Measurements from ENCODE around the gene TOR4A.
A peak's percentile ranks its signal among the peaks of the same experiment; 100 is the strongest.

TOR4A gene

DNA sequence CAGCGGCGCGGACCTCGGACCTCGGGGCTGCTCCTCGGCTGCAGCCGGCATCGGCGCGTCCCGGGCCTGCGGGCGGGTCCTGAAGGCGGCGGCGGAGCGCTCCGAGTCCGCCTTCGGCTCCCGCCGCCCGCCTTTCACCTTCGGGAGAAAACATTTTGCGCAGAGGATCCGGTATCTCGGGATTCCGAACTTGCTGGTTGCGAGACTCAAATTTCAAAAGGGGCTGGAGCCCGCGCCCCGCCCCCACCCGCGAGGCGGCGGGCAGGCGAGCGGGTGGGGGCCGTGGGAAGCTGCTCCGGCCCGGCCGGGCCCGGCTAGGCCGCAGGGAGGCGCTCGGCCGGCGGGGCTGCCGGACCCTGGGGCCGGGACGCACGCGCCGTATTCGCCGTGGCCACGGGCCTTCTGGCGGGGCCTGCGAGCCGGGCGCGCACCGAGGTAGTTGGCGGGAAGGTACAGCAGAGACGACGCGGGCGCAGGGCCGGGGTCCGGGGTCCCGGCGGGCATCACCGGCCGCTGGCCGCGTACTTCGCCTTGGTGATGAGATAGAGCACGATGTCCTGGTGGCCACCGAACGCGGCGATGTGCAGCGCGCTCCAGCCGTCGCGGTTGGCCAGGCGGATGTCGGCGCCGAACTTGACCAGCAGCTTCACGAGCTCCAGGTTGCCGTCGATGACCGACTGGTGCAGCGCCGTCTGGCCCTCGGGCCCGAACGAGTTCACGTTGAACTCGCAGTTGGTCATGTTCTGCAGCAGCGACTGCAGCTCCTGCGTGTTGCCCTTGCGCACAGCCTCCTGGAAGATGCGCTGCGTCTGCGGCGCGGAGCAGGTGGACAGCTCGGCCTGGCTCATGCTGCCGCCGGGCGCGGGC is 23.8 kb downstream of the TOR4A start:
- H4K91ac ChIP-seq (ENCODE audit: low read depth, low read length, poor library complexity) = peak overlapping the region; percentile 56
- peak; percentile 75 for DNase-seq (ENCODE audit: low spot score)

DNA sequence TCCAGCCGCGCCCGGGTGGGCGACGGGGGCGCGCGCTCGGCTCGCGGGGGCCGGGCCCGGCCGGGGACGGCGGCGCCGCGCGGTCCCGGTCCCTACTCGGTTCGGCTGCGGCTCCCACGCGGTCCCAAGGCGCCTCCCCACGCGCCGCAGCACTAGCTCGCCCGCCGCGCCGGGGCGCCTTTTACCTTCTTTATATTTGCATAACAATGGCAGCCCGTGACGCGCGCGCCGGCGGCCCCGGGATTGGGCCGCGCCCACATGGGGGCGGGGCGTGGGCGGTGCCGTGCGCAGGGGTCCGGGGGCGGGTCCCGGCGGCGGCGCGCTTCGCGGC is 24.6 kb downstream of the TOR4A start, which contains the start of gene NRARP:
Gene NRARP, minus strand, starts transcription at position 154 of the 331 bp plus-strand sequence. CDS start 343 bp downstream, outside the sequence.
- H3K27ac ChIP-seq (replicated peaks; ENCODE audit: low read length) = peak within 1 kb of the TSS; percentile 91
- peak within 1 kb of the TSS; percentile 95 for H3K4me2 ChIP-seq (ENCODE audit: insufficient read depth, low read length, poor library complexity, severe bottlenecking)
- H3K9me3 ChIP-seq (replicated peaks in 1 of 2; ENCODE audit: control insufficient read depth in 2 of 2, insufficient read depth in 1 of 2, low read depth in 1 of 2, low read length in 2 of 2) = no peaks in the 10 kb centered on the region
- H2BK5ac ChIP-seq (ENCODE audit: low read length) = peak within 1 kb of the TSS; percentile 98
- H3K4me3 ChIP-seq (ENCODE audit: low read length in 2 of 2) = peak within 1 kb of the TSS; percentile 93 to 95
- H3K36me3 ChIP-seq (replicated peaks in 1 of 2; ENCODE audit: control insufficient read depth in 2 of 2, insufficient read depth in 2 of 2, low read length in 2 of 2) = peaks cover 5 to 14% of the 10 kb centered on the region in 2 donors
- peak within 1 kb of the TSS; percentile 95 for H4K91ac ChIP-seq (ENCODE audit: low read depth, low read length, poor library complexity)
- H3K9ac ChIP-seq (ENCODE audit: low read depth, low read length, poor library complexity) = peak within 1 kb of the TSS; percentile 98
- H2AFZ ChIP-seq (ENCODE audit: low read length) = peak within 1 kb of the TSS; percentile 86
- peak within 1 kb of the TSS; percentile 99 for H3K18ac ChIP-seq (ENCODE audit: low read length)
- H3K4ac ChIP-seq (ENCODE audit: low read length) = peak within 1 kb of the TSS; percentile 76
- DNase-seq (ENCODE audit: low spot score) = peak; percentile 86
- WGBS, 2 donors (ENCODE audit: extremely low coverage in 2 of 2, insufficient read length in 2 of 2, insufficient replicate concordance in 1 of 2) = no CpG with 5 or more reads among the region's 60 CpGs
- H3K4me1 ChIP-seq (ENCODE audit: control insufficient read depth in 2 of 2, insufficient read depth in 1 of 2, low read depth in 1 of 2, low read length in 2 of 2) = peaks cover 54 to 59% of the 10 kb centered on the region in 2 donors
- H3K14ac ChIP-seq (ENCODE audit: low read length) = peak within 1 kb of the TSS; percentile 85
- peak within 1 kb of the TSS; percentile 100 for H2BK15ac ChIP-seq (ENCODE audit: low read length)
- peak within 1 kb of the TSS; percentile 99 for H2BK120ac ChIP-seq (ENCODE audit: low read depth, low read length)
- peak within 1 kb of the TSS; percentile 94 for H2BK12ac ChIP-seq (ENCODE audit: low read length)
- H3K23ac ChIP-seq (ENCODE audit: low read depth, low read length, poor library complexity) = peak within 1 kb of the TSS; percentile 98
- H3K79me1 ChIP-seq (ENCODE audit: low read depth, low read length) = peaks cover 6% of the 10 kb centered on the region
- peak within 1 kb of the TSS; percentile 100 for H2AK5ac ChIP-seq (ENCODE audit: low read depth, low read length)
- H3K27me3 ChIP-seq (ENCODE audit: control insufficient read depth in 3 of 3, insufficient read depth in 3 of 3, low read depth in 1 of 3, low read length in 3 of 3) = peaks cover 0 to 7% (median 3%) of the 10 kb centered on the region in 3 experiments
- peak within 1 kb of the TSS; percentile 92 for H4K8ac ChIP-seq (ENCODE audit: low read depth, low read length)

More for the DNA sequence above, 23.8 kb downstream of the TOR4A start:
- H2BK5ac ChIP-seq (ENCODE audit: low read length) = peak overlapping the region; percentile 54
- peak overlapping the region; percentile 93 to 95 for H3K4me3 ChIP-seq (ENCODE audit: low read length in 2 of 2)
- no peaks in the 10 kb centered on the region for H3K9me3 ChIP-seq (replicated peaks in 1 of 2; ENCODE audit: control insufficient read depth in 2 of 2, insufficient read depth in 1 of 2, low read depth in 1 of 2, low read length in 2 of 2)
- peak overlapping the region; percentile 98 for H3K9ac ChIP-seq (ENCODE audit: low read depth, low read length, poor library complexity)
- H3K4me2 ChIP-seq (ENCODE audit: insufficient read depth, low read length, poor library complexity, severe bottlenecking) = peak overlapping the region; percentile 95
- no peak overlapping the region for H2BK12ac ChIP-seq (ENCODE audit: low read length)
- peaks cover 5 to 14% of the 10 kb centered on the region in 2 donors for H3K36me3 ChIP-seq (replicated peaks in 1 of 2; ENCODE audit: control insufficient read depth in 2 of 2, insufficient read depth in 2 of 2, low read length in 2 of 2)
- H3K23ac ChIP-seq (ENCODE audit: low read depth, low read length, poor library complexity) = peak overlapping the region; percentile 98
- peak overlapping the region; percentile 100 for H2AK5ac ChIP-seq (ENCODE audit: low read depth, low read length)
- peaks cover 57 to 59% of the 10 kb centered on the region in 2 donors for H3K4me1 ChIP-seq (ENCODE audit: control insufficient read depth in 2 of 2, insufficient read depth in 1 of 2, low read depth in 1 of 2, low read length in 2 of 2)
- H4K8ac ChIP-seq (ENCODE audit: low read depth, low read length) = no peak overlapping the region
- peak overlapping the region; percentile 65 for H2AFZ ChIP-seq (ENCODE audit: low read length)
- H3K27ac ChIP-seq (replicated peaks; ENCODE audit: low read length) = peak overlapping the region; percentile 91
- WGBS, 2 donors (ENCODE audit: extremely low coverage in 2 of 2, insufficient read length in 2 of 2, insufficient replicate concordance in 1 of 2) = no CpG with 5 or more reads among the region's 115 CpGs
- H3K27me3 ChIP-seq (ENCODE audit: control insufficient read depth in 3 of 3, insufficient read depth in 3 of 3, low read depth in 1 of 3, low read length in 3 of 3) = peaks cover 0 to 10% (median 3%) of the 10 kb centered on the region in 3 experiments
- H2BK120ac ChIP-seq (ENCODE audit: low read depth, low read length) = peak overlapping the region; percentile 9
- H3K4ac ChIP-seq (ENCODE audit: low read length) = peak overlapping the region; percentile 38
- H3K79me1 ChIP-seq (ENCODE audit: low read depth, low read length) = peaks cover 6% of the 10 kb centered on the region
- H2BK15ac ChIP-seq (ENCODE audit: low read length) = peak overlapping the region; percentile 21
- H3K14ac ChIP-seq (ENCODE audit: low read length) = peak overlapping the region; percentile 85
- peak overlapping the region; percentile 98 for H3K18ac ChIP-seq (ENCODE audit: low read length)

DNA sequence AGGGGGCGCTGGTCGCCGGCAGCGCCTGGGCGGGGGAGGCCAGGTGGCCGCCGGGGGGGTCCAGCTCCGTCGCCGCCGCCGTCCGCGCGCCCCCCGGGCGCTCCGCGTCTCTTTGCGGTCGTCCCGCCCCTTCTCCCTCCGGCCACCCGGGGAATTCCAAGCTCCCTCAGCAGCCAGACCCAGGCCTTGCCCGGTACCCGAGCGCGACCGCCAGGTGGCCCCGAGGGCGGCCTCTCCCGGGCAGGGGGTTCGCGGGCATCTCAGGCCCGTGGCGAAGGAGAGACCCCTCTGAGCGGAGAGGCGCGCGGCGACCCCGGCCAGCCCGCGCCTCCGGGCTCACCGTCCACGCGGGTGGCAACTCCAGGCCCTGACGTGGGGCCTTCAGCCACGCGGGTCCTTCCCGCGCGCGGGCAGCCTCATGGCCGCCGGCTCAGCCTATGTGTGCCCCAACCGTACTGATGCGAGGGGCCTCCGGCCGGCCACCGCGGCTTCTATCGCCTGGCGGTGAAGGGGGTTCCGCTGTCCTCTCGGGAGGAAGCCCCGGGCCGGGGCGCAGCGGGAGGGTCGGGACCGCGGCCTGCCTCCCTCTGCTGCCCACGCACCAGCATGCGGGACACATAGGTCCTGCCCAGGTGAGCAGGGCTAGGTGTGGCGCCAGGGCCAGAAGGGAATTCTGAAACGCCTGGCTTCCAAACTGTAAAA is 25.1 kb downstream of the TOR4A start:
- H3K4me2 ChIP-seq (ENCODE audit: insufficient read depth, low read length, poor library complexity, severe bottlenecking) = peak overlapping the region; percentile 91
- peak overlapping the region; percentile 99 for H2BK120ac ChIP-seq (ENCODE audit: low read depth, low read length)
- peak overlapping the region; percentile 84 for H3K9ac ChIP-seq (ENCODE audit: low read depth, low read length, poor library complexity)
- peaks cover 56 to 60% of the 10 kb centered on the region in 2 donors for H3K4me1 ChIP-seq (ENCODE audit: control insufficient read depth in 2 of 2, insufficient read depth in 1 of 2, low read depth in 1 of 2, low read length in 2 of 2)
- H3K36me3 ChIP-seq (replicated peaks in 1 of 2; ENCODE audit: control insufficient read depth in 2 of 2, insufficient read depth in 2 of 2, low read length in 2 of 2) = peaks cover 5 to 14% of the 10 kb centered on the region in 2 donors
- peak overlapping the region; percentile 38 to 75 for H3K4me3 ChIP-seq (ENCODE audit: low read length in 2 of 2)
- H3K27me3 ChIP-seq (ENCODE audit: control insufficient read depth in 3 of 3, insufficient read depth in 3 of 3, low read depth in 1 of 3, low read length in 3 of 3) = peaks cover 0 to 7% (median 3%) of the 10 kb centered on the region in 3 experiments
- H2BK5ac ChIP-seq (ENCODE audit: low read length) = peak overlapping the region; percentile 98
- peak overlapping the region; percentile 92 for H4K8ac ChIP-seq (ENCODE audit: low read depth, low read length)
- H3K4ac ChIP-seq (ENCODE audit: low read length) = peak overlapping the region; percentile 76
- no peaks in the 10 kb centered on the region for H3K9me3 ChIP-seq (replicated peaks in 1 of 2; ENCODE audit: control insufficient read depth in 2 of 2, insufficient read depth in 1 of 2, low read depth in 1 of 2, low read length in 2 of 2)
- WGBS, 2 donors (ENCODE audit: extremely low coverage in 2 of 2, insufficient read length in 2 of 2, insufficient replicate concordance in 1 of 2) = no CpG with 5 or more reads among the region's 78 CpGs
- H3K79me1 ChIP-seq (ENCODE audit: low read depth, low read length) = peaks cover 6% of the 10 kb centered on the region
- peak overlapping the region; percentile 56 for H3K14ac ChIP-seq (ENCODE audit: low read length)
- H2BK15ac ChIP-seq (ENCODE audit: low read length) = peak overlapping the region; percentile 100
- H4K91ac ChIP-seq (ENCODE audit: low read depth, low read length, poor library complexity) = peak overlapping the region; percentile 95
- peak overlapping the region; percentile 86 for H2AFZ ChIP-seq (ENCODE audit: low read length)
- no peak overlapping the region for H3K27ac ChIP-seq (replicated peaks; ENCODE audit: low read length)
- peak; percentile 82 for DNase-seq (ENCODE audit: low spot score)
- peak overlapping the region; percentile 94 for H2BK12ac ChIP-seq (ENCODE audit: low read length)
- H3K23ac ChIP-seq (ENCODE audit: low read depth, low read length, poor library complexity) = peak overlapping the region; percentile 85
- peak overlapping the region; percentile 100 for H2AK5ac ChIP-seq (ENCODE audit: low read depth, low read length)
- H3K18ac ChIP-seq (ENCODE audit: low read length) = peak overlapping the region; percentile 99
